Mesenchymal stem cell (in vitro differentiated cells and primary cell): ENCODE results near the gene CSF2RB.

Experiments used
- DNase-seq: peaks from one replicate; pipeline ENCODE4 v3.0.0-alpha.2; 2013
- H2AFZ ChIP-seq: one replicate; pipeline ENCODE4 v1.6.1; 2013; ENCODE audit warnings: low read depth, mild to moderate bottlenecking, control low read depth, inconsistent platforms, low read length, moderate library complexity
- H2AK5ac ChIP-seq: 2 replicates; pipeline ENCODE4 v1.6.1; 2013; ENCODE audit warnings: low read length, moderate library complexity, mild to moderate bottlenecking, inconsistent platforms; ENCODE audit not compliant: severe bottlenecking
- H2BK120ac ChIP-seq: one replicate; pipeline ENCODE4 v1.6.1; 2013; ENCODE audit warnings: low read depth, mild to moderate bottlenecking, inconsistent platforms, low read length, moderate library complexity
- H2BK12ac ChIP-seq, 2 experiments: one replicate each; pipeline ENCODE4 v1.6.1; 2013; ENCODE audit warnings: inconsistent platforms in 2 of 2, low read length in 2 of 2, mild to moderate bottlenecking in 2 of 2, moderate library complexity in 2 of 2, control low read depth in 1 of 2
- H2BK15ac ChIP-seq: one replicate; pipeline ENCODE4 v1.6.1; 2013; ENCODE audit warnings: mild to moderate bottlenecking, low read depth, inconsistent platforms; ENCODE audit not compliant: poor library complexity, severe bottlenecking
- H2BK5ac ChIP-seq: 2 replicates; pipeline ENCODE4 v1.6.1; 2013; ENCODE audit warnings: low read depth, mild to moderate bottlenecking, low read length, control low read depth, inconsistent platforms; ENCODE audit not compliant: poor library complexity, severe bottlenecking
- H3K14ac ChIP-seq, 2 experiments: one replicate each; pipeline ENCODE4 v1.6.1; 2013; ENCODE audit warnings: inconsistent platforms in 2 of 2, low read length in 2 of 2, control low read depth in 1 of 2, mild to moderate bottlenecking in 1 of 2, moderate library complexity in 1 of 2
- H3K18ac ChIP-seq, 2 experiments: one replicate each; pipeline ENCODE4 v1.6.1; 2013; ENCODE audit warnings: inconsistent platforms in 2 of 2, low read length in 2 of 2, control low read depth in 1 of 2, low read depth in 1 of 2, mild to moderate bottlenecking in 1 of 2
- H3K23ac ChIP-seq, 2 experiments: one replicate each; pipeline ENCODE4 v1.6.1; 2013; ENCODE audit warnings: inconsistent platforms in 2 of 2, low read length in 2 of 2, mild to moderate bottlenecking in 2 of 2, moderate library complexity in 2 of 2, control low read depth in 1 of 2
- H3K27ac ChIP-seq: 2 replicates; pipeline ENCODE4 v1.5.1; 2013; ENCODE audit warnings: mild to moderate bottlenecking, moderate library complexity, low read length, control low read depth, inconsistent platforms; ENCODE audit not compliant: poor library complexity, severe bottlenecking
- H3K27me3 ChIP-seq, 2 experiments: 2 replicates each; pipeline versions ENCODE4 v1.6.1 to v1.7.0; 2013; ENCODE audit warnings: low read length in 2 of 2, mild to moderate bottlenecking in 2 of 2, moderate library complexity in 2 of 2, control low read depth in 1 of 2, inconsistent platforms in 1 of 2; ENCODE audit not compliant: control insufficient read depth in 1 of 2, insufficient read depth in 1 of 2
- H3K36me3 ChIP-seq, 2 experiments: 2 replicates each; pipeline versions ENCODE4 v1.6.1 to v1.7.0; 2013; ENCODE audit warnings: low read length in 2 of 2, control low read depth in 1 of 2, inconsistent platforms in 1 of 2, low read depth in 1 of 2, mild to moderate bottlenecking in 1 of 2; ENCODE audit not compliant: insufficient read depth in 2 of 2, control insufficient read depth in 1 of 2
- H3K4ac ChIP-seq, 2 experiments: one replicate each; pipeline ENCODE4 v1.6.1; 2013; ENCODE audit warnings: inconsistent platforms in 2 of 2, low read length in 2 of 2, mild to moderate bottlenecking in 2 of 2, moderate library complexity in 2 of 2, control low read depth in 1 of 2, low read depth in 1 of 2
- H3K4me1 ChIP-seq: 2 replicates; pipeline ENCODE4 v1.6.1; 2013; ENCODE audit warnings: low read depth, low read length, control low read depth; ENCODE audit not compliant: control insufficient read depth, insufficient read depth
- H3K4me2 ChIP-seq: 2 replicates; pipeline ENCODE4 v1.6.1; 2013; ENCODE audit warnings: low read length, mild to moderate bottlenecking, inconsistent platforms; ENCODE audit not compliant: poor library complexity, severe bottlenecking
- H3K4me3 ChIP-seq, 2 experiments: 2 replicates each; pipeline versions ENCODE4 v1.5.1 to v1.7.0; 2013; ENCODE audit warnings: low read length in 2 of 2, mild to moderate bottlenecking in 2 of 2, control low read depth in 1 of 2, low read depth in 1 of 2; ENCODE audit not compliant: insufficient read depth in 1 of 2
- H3K79me1 ChIP-seq: replicated peaks from 2 replicates; pipeline ENCODE4 v1.6.1; 2013; ENCODE audit warnings: mild to moderate bottlenecking, control low read depth, low read length, inconsistent platforms; ENCODE audit not compliant: poor library complexity, severe bottlenecking
- H3K9ac ChIP-seq: 2 replicates; pipeline ENCODE4 v1.7.0; 2013; ENCODE audit warnings: mild to moderate bottlenecking, low read length, moderate library complexity
- H3K9me3 ChIP-seq: 2 replicates; pipeline ENCODE4 v1.7.0; 2013; ENCODE audit warnings: mild to moderate bottlenecking, low read length; ENCODE audit not compliant: control insufficient read depth
- H4K8ac ChIP-seq: one replicate; pipeline ENCODE4 v1.6.1; 2013; ENCODE audit warnings: inconsistent platforms, mild to moderate bottlenecking, low read length, moderate library complexity
- H4K91ac ChIP-seq: one replicate; pipeline ENCODE4 v1.6.1; 2013; ENCODE audit warnings: mild to moderate bottlenecking, low read length, inconsistent platforms
- WGBS: methylation state at CpG from one replicate; pipeline ENCODE4 v1.1.7; 2013; ENCODE audit warnings: mixed read lengths; 5-methylcytosine and 5-hydroxymethylcytosine counted together

CSF2RB gene

DNA sequence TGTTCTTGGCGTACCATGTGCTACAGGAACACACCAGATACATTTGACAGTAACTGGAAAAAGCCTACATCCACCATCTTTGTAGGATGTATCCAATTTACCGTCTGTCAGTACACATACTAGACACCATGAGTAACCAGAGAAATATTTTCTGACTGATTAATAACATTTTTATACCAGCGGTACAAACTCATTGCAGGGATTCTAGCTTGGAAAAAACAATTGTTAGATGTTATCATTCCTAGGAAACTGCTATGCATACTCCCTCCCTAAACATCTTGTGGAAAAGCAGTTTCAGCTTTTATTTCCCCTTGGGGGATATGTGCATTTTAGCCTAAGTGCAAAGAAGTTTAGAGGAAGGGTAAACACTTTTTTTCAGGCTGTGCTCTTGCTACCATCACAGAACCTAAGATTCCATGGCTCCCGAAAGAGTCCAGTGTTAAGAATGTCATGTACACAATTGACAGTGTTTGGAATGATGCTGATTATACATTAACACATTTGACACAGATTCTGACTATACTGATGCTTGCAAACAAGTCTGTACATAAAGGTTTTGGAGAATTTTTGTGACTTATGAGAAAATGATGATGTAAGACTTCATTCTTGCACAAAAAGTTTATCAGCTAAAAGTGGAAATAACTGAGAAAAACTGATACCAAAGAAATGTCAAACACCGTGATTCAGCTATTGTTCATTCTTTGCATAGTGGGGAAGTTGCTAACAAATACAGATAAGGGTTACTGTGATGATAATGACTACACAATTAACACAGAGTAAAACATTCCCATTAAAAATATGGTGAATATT, 28.9 kb upstream of the CSF2RB start:
- Histone ChIP-seq H3K4me2 (no peak overlapping the region), H2BK5ac (no peak overlapping the region), H2BK15ac (no peak overlapping the region), H3K23ac (no peak overlapping the region), H3K4me1 (no peaks in the 10 kb centered on the region), H3K9me3 (peaks cover 8% of the 10 kb centered on the region), H3K18ac (no peak overlapping the region), H2AK5ac (no peak overlapping the region), H3K9ac (no peak overlapping the region), H3K4me3 (no peak overlapping the region), H4K91ac (no peak overlapping the region), H2BK120ac (no peak overlapping the region), H3K14ac (no peak overlapping the region), H2AFZ (no peak overlapping the region), H3K79me1 (no peaks in the 10 kb centered on the region), H3K36me3 (no peaks in the 10 kb centered on the region), H2BK12ac (no peak overlapping the region), H3K27me3 (peaks cover 20 to 23% of the 10 kb centered on the region in 2 experiments), H4K8ac (no peak overlapping the region), H3K27ac (no peak overlapping the region), H3K4ac (no peak overlapping the region)
- DNase-seq = no peak
- 66% methylated on average over 4 of the region's 5 CpGs for WGBS

DNA sequence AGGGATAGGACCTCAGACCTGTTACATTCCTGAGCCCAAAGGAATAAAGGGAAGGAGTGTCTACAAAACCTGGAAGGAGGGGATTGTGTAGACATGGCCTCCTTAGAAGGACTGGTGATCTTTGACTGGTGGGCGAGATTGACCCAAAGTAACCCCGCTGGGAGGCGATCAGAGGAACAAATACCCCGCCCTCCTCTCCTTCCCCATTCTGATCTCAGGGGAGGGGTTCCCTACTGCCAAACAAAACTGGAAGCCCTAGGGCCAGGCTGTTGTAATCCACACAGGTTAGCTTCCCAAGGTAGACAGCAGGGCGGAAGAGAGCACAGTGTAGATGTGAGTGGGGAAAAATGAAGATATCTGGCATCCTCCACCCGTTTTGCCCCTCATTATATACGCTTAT, 28.0 kb upstream of the CSF2RB start:
- peaks cover 8% of the 10 kb centered on the region for H3K9me3 ChIP-seq
- H3K14ac ChIP-seq = no peak overlapping the region
- no peak overlapping the region for H2BK15ac ChIP-seq
- no peaks in the 10 kb centered on the region for H3K4me1 ChIP-seq
- peaks cover 16 to 21% of the 10 kb centered on the region in 2 experiments for H3K27me3 ChIP-seq
- no peak overlapping the region for H3K27ac ChIP-seq
- no peak overlapping the region for H4K91ac ChIP-seq
- H2BK5ac ChIP-seq = no peak overlapping the region
- H3K4me2 ChIP-seq = no peak overlapping the region
- no peaks in the 10 kb centered on the region for H3K36me3 ChIP-seq
- H3K23ac ChIP-seq = no peak overlapping the region
- H3K18ac ChIP-seq = no peak overlapping the region
- H3K4ac ChIP-seq = no peak overlapping the region
- no peak overlapping the region for H2AK5ac ChIP-seq
- H4K8ac ChIP-seq = no peak overlapping the region
- H3K4me3 ChIP-seq = no peak overlapping the region
- H2BK120ac ChIP-seq = no peak overlapping the region
- no peak overlapping the region for H2BK12ac ChIP-seq
- H2AFZ ChIP-seq = no peak overlapping the region
- no peak overlapping the region for H3K9ac ChIP-seq
- H3K79me1 ChIP-seq = no peaks in the 10 kb centered on the region
- 76% methylated on average over 4 of the region's 7 CpGs for WGBS
- DNase-seq = no peak

DNA sequence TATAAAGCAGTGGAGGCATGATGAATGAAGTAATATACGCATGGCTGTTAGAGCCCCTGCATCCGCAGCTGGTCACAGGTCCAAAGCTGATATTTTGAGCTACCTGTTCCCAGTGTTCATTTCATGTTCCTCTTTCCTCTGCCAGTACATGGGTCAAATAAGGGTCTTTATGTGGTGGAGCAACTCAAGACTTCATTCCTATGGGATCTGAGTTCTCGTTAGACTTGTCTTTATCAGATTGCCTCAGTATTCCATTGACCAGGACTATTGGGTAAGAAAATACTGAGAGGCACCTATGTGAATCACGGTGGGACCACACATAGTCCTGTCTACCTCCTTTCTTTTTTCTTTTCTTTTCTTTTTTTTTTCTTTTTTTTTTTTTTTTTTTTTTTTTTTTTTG, 27.4 kb upstream of the CSF2RB start:
- DNase-seq = no peak
- no peak overlapping the region for H2BK12ac ChIP-seq
- H4K8ac ChIP-seq = no peak overlapping the region
- no peak overlapping the region for H3K14ac ChIP-seq
- no peak overlapping the region for H3K9ac ChIP-seq
- H2BK15ac ChIP-seq = no peak overlapping the region
- WGBS = 81% methylated on average over 3 of the region's 4 CpGs
- H4K91ac ChIP-seq = no peak overlapping the region
- peaks cover 8% of the 10 kb centered on the region for H3K9me3 ChIP-seq
- H2BK5ac ChIP-seq = no peak overlapping the region
- H3K4me2 ChIP-seq = no peak overlapping the region
- H3K36me3 ChIP-seq = no peaks in the 10 kb centered on the region
- H2AK5ac ChIP-seq = no peak overlapping the region
- no peaks in the 10 kb centered on the region for H3K79me1 ChIP-seq
- H3K27me3 ChIP-seq = peaks cover 16 to 21% of the 10 kb centered on the region in 2 experiments
- no peaks in the 10 kb centered on the region for H3K4me1 ChIP-seq
- H2AFZ ChIP-seq = no peak overlapping the region
- no peak overlapping the region for H3K4me3 ChIP-seq
- H3K18ac ChIP-seq = no peak overlapping the region
- no peak overlapping the region for H2BK120ac ChIP-seq
- no peak overlapping the region for H3K27ac ChIP-seq
- H3K4ac ChIP-seq = no peak overlapping the region
- H3K23ac ChIP-seq = no peak overlapping the region

DNA sequence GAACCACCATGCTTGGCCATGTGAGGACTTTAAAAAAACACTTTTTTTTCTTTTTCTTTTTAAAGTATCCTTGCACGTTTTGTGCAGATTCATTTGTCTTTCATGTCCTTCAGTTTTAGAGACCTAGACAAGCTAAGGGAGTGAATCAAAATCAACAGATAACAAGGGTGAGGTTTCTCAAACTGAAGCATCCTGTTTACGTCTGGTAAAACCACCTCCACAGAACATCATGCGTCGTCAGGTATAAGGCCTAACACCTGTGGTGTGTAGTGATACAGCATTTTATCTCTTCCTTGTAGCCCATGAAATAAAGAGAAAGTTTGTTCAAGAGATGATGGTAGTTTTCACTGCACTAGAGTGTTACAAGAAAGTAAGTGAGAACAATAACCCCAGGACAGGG, 26.3 kb upstream of the CSF2RB start:
- Histone ChIP-seq H2BK12ac (no peak overlapping the region), H4K8ac (no peak overlapping the region), H2BK15ac (no peak overlapping the region), H3K36me3 (no peaks in the 10 kb centered on the region), H3K4me1 (no peaks in the 10 kb centered on the region), H3K79me1 (no peaks in the 10 kb centered on the region), H3K4me2 (no peak overlapping the region), H4K91ac (no peak overlapping the region), H2BK120ac (no peak overlapping the region), H3K14ac (no peak overlapping the region), H2AK5ac (no peak overlapping the region), H3K23ac (no peak overlapping the region), H3K18ac (no peak overlapping the region), H2AFZ (no peak overlapping the region), H3K27ac (no peak overlapping the region), H3K9me3 (peaks cover 2% of the 10 kb centered on the region), H3K4ac (no peak overlapping the region), H3K9ac (no peak overlapping the region), H3K27me3 (peaks cover 17 to 33% of the 10 kb centered on the region in 2 experiments), H2BK5ac (no peak overlapping the region), H3K4me3 (no peak overlapping the region)
- WGBS = 100% methylated on average over 3 of the region's 4 CpGs
- no peak for DNase-seq
